SK-N-SH (cell line): ENCODE measurements around the gene IL7R. TPM values are rescaled to one million over a fixed set of nuclear protein-coding genes. Genes with fewer than 3 reads are reported as not detected.
A peak's percentile ranks its signal among the peaks of the same experiment; 100 is the strongest.

Experiments used
- CTCF ChIA-PET: fragments of 300-600, 350-600 bp; formaldehyde crosslinking; extraction: SDS; loops from one replicate; lab custom pipeline; 2021; lab: Yijun Ruan, JAX
- POLR2A ChIA-PET: fragments of 350-600 bp; sonication (Branson Sonifier 250); formaldehyde crosslinking; extraction: SDS; loops from one replicate; lab custom pipeline; 2020; ENCODE audit warnings: antibody characterized with exemption, inconsistent platforms; lab: Yijun Ruan, JAX
- DNase-seq: peaks from one replicate; pipeline ENCODE4 v3.0.0; 2012
- H2AFZ ChIP-seq: fragments of 200-600 bp; sonication (generic); 2 replicates; pipeline ENCODE4 v1.8.1; 2016; ENCODE audit warnings: antibody characterized with exemption, mild to moderate bottlenecking, low read depth
- H3F3A ChIP-seq: fragments of 200-600 bp; sonication (generic); replicated peaks from 2 replicates; pipeline ENCODE3; 2016; ENCODE audit warnings: antibody characterized with exemption, mild to moderate bottlenecking; ENCODE audit not compliant: insufficient read depth
- H3K27ac ChIP-seq, 2 experiments: fragments of 200-500 bp in 1 of 2; fragments of 200-600 bp in 1 of 2; sonication (Bioruptor generic) in 1 of 2; sonication (generic), shearing (Covaris generic) in 1 of 2; 2 replicates each; pipeline versions ENCODE4 v1.5.1 to v1.6.1; 2014 to 2016; ENCODE audit warnings: low read depth in 2 of 2, inconsistent platforms in 1 of 2, low read length in 1 of 2, mild to moderate bottlenecking in 1 of 2, mixed read lengths in 1 of 2
- H3K27me3 ChIP-seq: fragments of 200-600 bp; sonication (generic), shearing (Covaris generic); 2 replicates; pipeline ENCODE4 v1.6.1; 2016; ENCODE audit warnings: mixed run types; ENCODE audit not compliant: insufficient read depth
- H3K36me3 ChIP-seq, 2 experiments: fragments of 200-500 bp in 1 of 2; fragments of 200-600 bp in 1 of 2; sonication (Bioruptor generic) in 1 of 2; sonication (generic) in 1 of 2; replicated peaks in 1 of 2; 2 replicates each; pipeline versions ENCODE3 to v1.5.1; 2014 to 2016; ENCODE audit warnings: low read length in 1 of 2, mild to moderate bottlenecking in 1 of 2; ENCODE audit not compliant: insufficient read depth in 2 of 2, control insufficient read depth in 1 of 2
- H3K4me1 ChIP-seq, 2 experiments: fragments of 200-500 bp in 1 of 2; fragments of 200-600 bp in 1 of 2; sonication (Bioruptor generic) in 1 of 2; sonication (generic), shearing (Covaris generic) in 1 of 2; 2 replicates each; pipeline versions ENCODE4 v1.5.1 to v1.6.1; 2014 to 2016; ENCODE audit warnings: low read depth in 1 of 2, low read length in 1 of 2, mixed run types in 1 of 2; ENCODE audit not compliant: insufficient read depth in 2 of 2, control insufficient read depth in 1 of 2
- H3K4me2 ChIP-seq: fragments of 200-600 bp; sonication (generic), shearing (Covaris generic); 2 replicates; pipeline ENCODE4 v1.6.1; 2017; ENCODE audit warnings: mixed run types
- H3K4me3 ChIP-seq, 2 experiments: fragments of 200-500 bp in 1 of 2; fragments of 200-600 bp in 1 of 2; sonication (Bioruptor generic) in 1 of 2; sonication (generic), shearing (Covaris generic) in 1 of 2; 2 replicates each; pipeline versions ENCODE4 v1.5.1 to v1.8.1; 2014 to 2016; ENCODE audit warnings: low read depth in 2 of 2, inconsistent platforms in 1 of 2, low read length in 1 of 2, mild to moderate bottlenecking in 1 of 2, mixed read lengths in 1 of 2, moderate library complexity in 1 of 2
- H3K79me2 ChIP-seq: fragments of 200-600 bp; sonication (generic); 2 replicates; pipeline ENCODE4 v1.8.1; 2017; ENCODE audit warnings: mild to moderate bottlenecking; ENCODE audit not compliant: insufficient read depth
- H3K9ac ChIP-seq: fragments of 200-600 bp; sonication (generic); 2 replicates; pipeline ENCODE4 v1.6.1; 2017; ENCODE audit warnings: mixed run types
- H3K9me2 ChIP-seq: fragments of 200-600 bp; sonication (generic); 2 replicates; pipeline ENCODE4 v1.6.1; 2017; ENCODE audit warnings: mixed run types
- H3K9me3 ChIP-seq: fragments of 200-600 bp; sonication (generic); 2 replicates; pipeline ENCODE4 v1.6.1; 2017; ENCODE audit warnings: mixed run types, mild to moderate bottlenecking, moderate library complexity
- H4K20me1 ChIP-seq: fragments of 200-600 bp; sonication (generic); 2 replicates; pipeline ENCODE4 v1.6.1; 2017; ENCODE audit warnings: mild to moderate bottlenecking, mixed run types; ENCODE audit not compliant: insufficient read depth
- CHD2 ChIP-seq: fragments of 150-350 bp; IDR thresholded peaks from 2 replicates; pipeline ENCODE4 v1.6.1; 2018; ENCODE audit warnings: low read length; ENCODE audit not compliant: partially characterized antibody
- EP300 ChIP-seq, 2 experiments: IDR thresholded peaks; 2 replicates each; pipeline versions ENCODE4 v1.4.0 to v1.6.1; 2012; ENCODE audit warnings: borderline replicate concordance in 1 of 2, low read depth in 1 of 2, low read length in 1 of 2
- IRF3 ChIP-seq: fragments of 150-350 bp; IDR thresholded peaks from 2 replicates; pipeline ENCODE4 v1.6.1; 2016; ENCODE audit warnings: mild to moderate bottlenecking, low read depth, low read length
- MAX ChIP-seq: IDR thresholded peaks from 2 replicates; pipeline ENCODE4 v1.4.0; 2012; ENCODE audit warnings: low read depth
- MEF2A ChIP-seq: IDR thresholded peaks from 2 replicates; pipeline ENCODE4 v1.4.0; 2012; ENCODE audit warnings: low read depth, borderline replicate concordance
- NFIC ChIP-seq: IDR thresholded peaks from 2 replicates; pipeline ENCODE4 v1.4.0; 2012; ENCODE audit warnings: borderline replicate concordance
- NRF1 ChIP-seq: IDR thresholded peaks from 2 replicates; pipeline ENCODE4 v1.6.1; 2012; ENCODE audit warnings: low read depth, mild to moderate bottlenecking, low read length
- RAD21 ChIP-seq: IDR thresholded peaks from 2 replicates; pipeline ENCODE4 v1.6.1; 2012; ENCODE audit warnings: mild to moderate bottlenecking, low read length
- RCOR1 ChIP-seq: fragments of 150-350 bp; IDR thresholded peaks from 2 replicates; pipeline ENCODE4 v1.6.1; 2017; ENCODE audit warnings: antibody characterized with exemption, low read length
- RFX5 ChIP-seq: IDR thresholded peaks from 2 replicates; pipeline ENCODE4 v1.6.1; 2012; ENCODE audit warnings: mild to moderate bottlenecking, improper control_type of control experiment, low read length
- SMC3 ChIP-seq: IDR thresholded peaks from 2 replicates; pipeline ENCODE4 v1.6.1; 2012; ENCODE audit warnings: low read depth, low read length, improper control_type of control experiment
- TAF1 ChIP-seq: IDR thresholded peaks from 2 replicates; pipeline ENCODE4 v1.6.1; 2012; ENCODE audit warnings: low read depth, mild to moderate bottlenecking, low read length, moderate library complexity, borderline replicate concordance
- TCF12 ChIP-seq: IDR thresholded peaks from 2 replicates; pipeline ENCODE4 v1.4.0; 2012
- TEAD4 ChIP-seq: IDR thresholded peaks from 2 replicates; pipeline ENCODE4 v1.4.0; 2012; ENCODE audit warnings: mild to moderate bottlenecking, borderline replicate concordance; ENCODE audit not compliant: insufficient read depth
- WGBS: methylation state at CpG from one replicate; pipeline ENCODE4 v1.1.6; 2017; ENCODE audit warnings: low lambda C conversion rate; 5-methylcytosine and 5-hydroxymethylcytosine counted together
- polyA plus RNA-seq, 3 experiments: library from polyadenylated mRNA; depleted of rRNA; stranded (reverse); fragments of >200 nt; gene quantifications; 2 replicates each; pipeline ENCODE4 v1.2.3, GENCODE V29; 2012

Gene IL7R
- polyA plus RNA-seq, 1 of the 3 experiments (the other 2 are of a cell fraction), result 3.0 TPM

DNA sequence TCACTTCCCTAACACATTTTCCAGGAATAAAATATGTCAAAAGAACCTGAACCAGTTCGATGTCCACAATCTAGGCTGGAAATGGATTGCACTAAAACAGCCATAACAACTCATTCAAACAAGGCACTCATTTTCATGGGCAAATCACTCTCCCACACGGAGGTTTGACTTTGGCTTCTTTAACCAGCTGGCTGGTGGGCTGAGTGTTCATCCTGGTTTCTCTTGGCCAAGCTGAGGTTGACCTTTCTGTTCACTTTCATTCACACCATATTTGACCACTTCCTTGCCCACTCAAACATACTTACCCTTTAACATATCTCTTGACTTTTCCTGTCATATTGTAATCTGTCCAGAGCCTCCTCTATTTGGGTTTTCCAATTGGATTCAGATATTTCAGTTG, 5.4 kb downstream of the IL7R start:
- no peak for DNase-seq
- Histone ChIP-seq H3K9ac (no peak overlapping the region), H3F3A (peaks cover 8% of the 10 kb centered on the region), H3K79me2 (peaks cover 6% of the 10 kb centered on the region; the same call in 1 of the 2 replicates)
- WGBS, result 30% methylated on average over 2 of the region's 2 CpGs
- ChIA-PET POLR2A (no interaction called here), CTCF (interaction anchor here (0.6 to 1.4 kb wide), 2 partner anchors 11 to 25 kb away, joined by 3 read pairs; no protein-coding TSS in a partner anchor)
- no peak for TF ChIP-seq RFX5
- TF ChIP-seq, all 33 proteins: peak for 0
- H3K4me2 ChIP-seq, result no peak overlapping the region; the same call in 1 of the 2 replicates
- H3K27me3 ChIP-seq, result no peaks in the 10 kb centered on the region
- H3K9me2 ChIP-seq, result no peaks in the 10 kb centered on the region
- H3K9me3 ChIP-seq, result no peaks in the 10 kb centered on the region
- peak overlapping the region in 1 of 2 experiments; percentile 25; a peak in 1 of 4 replicates for H3K27ac ChIP-seq
- no peak overlapping the region for H3K4me3 ChIP-seq
- H3K36me3 ChIP-seq, result peaks cover 0 to 15% of the 10 kb centered on the region in 2 experiments
- H3K4me1 ChIP-seq, result peaks cover 0 to 23% of the 10 kb centered on the region in 2 experiments; a peak in 2 of 4 replicates
- no peaks in the 10 kb centered on the region for H4K20me1 ChIP-seq
- H2AFZ ChIP-seq, result 0 out of 2 replicates have a peak overlapping the region, but pooled peaks have one; percentile 12

DNA sequence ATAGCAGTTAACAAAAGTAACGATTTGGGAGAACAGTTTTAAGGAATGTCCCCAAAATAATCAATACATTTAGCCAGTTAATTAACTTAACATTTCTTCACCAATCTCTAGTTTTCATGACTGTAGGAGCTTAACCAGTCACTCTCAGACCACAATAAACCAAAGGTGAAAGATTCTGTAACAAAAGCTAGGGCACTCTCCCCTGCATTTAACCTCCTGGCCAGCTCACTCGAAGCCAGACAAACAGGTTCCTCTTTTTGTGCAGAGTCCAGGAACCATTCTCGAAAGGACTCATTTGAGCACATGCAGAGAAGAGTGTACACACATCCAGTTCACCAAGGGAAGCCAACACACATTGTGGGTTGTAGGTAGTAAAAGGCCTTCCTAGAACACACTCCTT, 6.5 kb downstream of the IL7R start:
- POLR2A ChIA-PET, result no interaction called here
- peaks cover 0 to 19% of the 10 kb centered on the region in 2 experiments for H3K36me3 ChIP-seq

DNA sequence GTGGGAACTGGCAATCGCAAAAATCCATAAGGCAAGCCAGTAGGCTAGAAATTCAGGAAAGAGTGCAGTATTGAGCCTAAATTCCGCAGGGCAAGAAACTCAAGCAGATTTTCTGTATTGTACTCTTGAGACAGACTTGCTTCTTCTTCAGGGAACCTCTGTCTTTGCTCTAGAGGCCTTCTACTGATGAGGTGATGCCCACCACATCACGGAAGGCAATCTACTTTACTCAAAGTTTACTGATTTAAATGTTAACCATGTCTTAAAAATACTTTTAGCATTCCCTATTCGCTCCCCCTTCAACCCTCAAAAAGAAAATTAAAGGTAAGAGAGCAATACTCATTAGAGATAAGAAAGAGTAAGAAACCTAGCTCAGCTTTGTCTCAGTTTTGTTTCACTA, 11.3 kb downstream of the IL7R start:
- no peaks in the 10 kb centered on the region for H3K9me3 ChIP-seq
- ChIA-PET POLR2A (no interaction called here), CTCF (interaction anchor here (0.9 kb wide), 1 partner anchor 59 kb away, joined by 3 read pairs; no protein-coding TSS in a partner anchor)
- H3K27ac ChIP-seq, result no peak overlapping the region
- H4K20me1 ChIP-seq, result no peaks in the 10 kb centered on the region
- H3K27me3 ChIP-seq, result no peaks in the 10 kb centered on the region
- H3K4me3 ChIP-seq, result no peak overlapping the region
- no peak overlapping the region for H2AFZ ChIP-seq
- no peaks in the 10 kb centered on the region for H3K4me1 ChIP-seq
- H3F3A ChIP-seq, result no peaks in the 10 kb centered on the region
- H3K4me2 ChIP-seq, result no peak overlapping the region
- H3K9ac ChIP-seq, result no peak overlapping the region
- no peak for DNase-seq
- WGBS, result 71% methylated on average over 4 of the region's 4 CpGs
- H3K9me2 ChIP-seq, result no peaks in the 10 kb centered on the region
- TF ChIP-seq TAF1, result no peak
- no peak for TF ChIP-seq NRF1
- TF ChIP-seq IRF3, result no peak
- H3K79me2 ChIP-seq, result no peaks in the 10 kb centered on the region
- peaks cover 0 to 17% of the 10 kb centered on the region in 2 experiments for H3K36me3 ChIP-seq

More for the DNA sequence above, 6.5 kb downstream of the IL7R start:
- Histone ChIP-seq H3K27ac (no peak overlapping the region), H3K27me3 (no peaks in the 10 kb centered on the region), H3K79me2 (peaks cover 6% of the 10 kb centered on the region; the same call in 1 of the 2 replicates), H3K9me3 (no peaks in the 10 kb centered on the region), H3K4me3 (no peak overlapping the region), H3K9me2 (no peaks in the 10 kb centered on the region), H3K4me2 (no peak overlapping the region), H3F3A (peaks cover 3% of the 10 kb centered on the region), H3K4me1 (peaks cover 0 to 17% of the 10 kb centered on the region in 2 experiments; a peak in 2 of 4 replicates), H2AFZ (no peak overlapping the region), H4K20me1 (no peaks in the 10 kb centered on the region), H3K9ac (no peak overlapping the region)
- TF ChIP-seq EP300 (IDR thresholded peaks at IDR 0.05; ENCODE audit: borderline replicate concordance in 1 of 2, low read depth in 1 of 2, low read length in 1 of 2) (no peak), RAD21 (no peak), MEF2A (no peak), TCF12 (no peak), MAX (no peak), SMC3 (no peak), CHD2 (no peak), RCOR1 (no peak), NRF1 (no peak), TEAD4 (no peak), NFIC (no peak)
- DNase-seq, result no peak
- CTCF ChIA-PET, result interaction anchor here (0.9 kb wide), 1 partner anchor 246 kb away, joined by 3 read pairs; no protein-coding TSS in a partner anchor
- 80% methylated on average over 3 of the region's 3 CpGs for WGBS
